Caco-2 (cell line): ENCODE results near the gene SNX30. TPM values are rescaled to one million over a fixed set of nuclear protein-coding genes. Genes with fewer than 3 reads are reported as not detected.

Experiments used
- BruUV-seq: library from RNA; stranded (reverse); fragments of 400-500 nt; replicated peaks from 2 replicates; lab custom pipeline; 2021; lab: Mats Ljungman, UMichigan
- CTCF ChIA-PET: fragments of 300-600 bp; sonication (Branson Sonifier 250); formaldehyde crosslinking; loops from one replicate; lab custom pipeline; 2022; ENCODE audit warnings: antibody characterized with exemption; lab: Charles Lee
- POLR2A ChIA-PET: fragments of 300-600 bp; sonication (Branson Sonifier 250); formaldehyde crosslinking; loops from one replicate; lab custom pipeline; 2022; ENCODE audit warnings: antibody characterized with exemption; lab: Charles Lee
- DNase-seq, 2 experiments: peaks; one replicate each; pipeline versions ENCODE4 v3.0.0 to v3.0.0-alpha.2; 2020 to 2022
- H3K27me3 ChIP-seq: replicated peaks from 2 replicates; pipeline ENCODE4 v1.6.0; 2011; ENCODE audit warnings: low read length; ENCODE audit not compliant: control insufficient read depth, insufficient read depth
- H3K36me3 ChIP-seq: 2 replicates; pipeline ENCODE4 v1.5.1; 2011; ENCODE audit warnings: low read length; ENCODE audit not compliant: control insufficient read depth, insufficient read depth
- H3K4me1 ChIP-seq: fragments of 250-450 bp; sonication (Bioruptor Pico); 2 replicates; pipeline ENCODE4 v1.5.1; 2020; ENCODE audit warnings: mild to moderate bottlenecking
- H3K4me3 ChIP-seq: 2 replicates; pipeline ENCODE4 v1.5.1; 2011; ENCODE audit warnings: low read depth, mild to moderate bottlenecking, control low read depth, low read length
- H3K9me3 ChIP-seq: fragments of 250-450 bp; sonication (Bioruptor Pico); 2 replicates; pipeline ENCODE4 v1.5.1; 2020; ENCODE audit warnings: mild to moderate bottlenecking, moderate library complexity
- H3K27ac Mint-ChIP-seq: one replicate; pipeline ENCODE4 v1.8.0; 2022; ENCODE audit warnings: mixed read lengths; ENCODE audit not compliant: unreplicated experiment
- H3K27me3 Mint-ChIP-seq: one replicate; pipeline ENCODE4 v1.8.0; 2022; ENCODE audit warnings: mixed read lengths; ENCODE audit not compliant: insufficient read depth, unreplicated experiment
- H3K36me3 Mint-ChIP-seq: one replicate; pipeline ENCODE4 v1.8.0; 2022; ENCODE audit warnings: mild to moderate bottlenecking, mixed read lengths; ENCODE audit not compliant: insufficient read depth, unreplicated experiment
- H3K4me1 Mint-ChIP-seq: one replicate; pipeline ENCODE4 v1.8.0; 2022; ENCODE audit warnings: low read depth, mixed read lengths; ENCODE audit not compliant: unreplicated experiment
- H3K4me3 Mint-ChIP-seq: one replicate; pipeline ENCODE4 v1.8.0; 2022; ENCODE audit warnings: mild to moderate bottlenecking, moderate library complexity, mixed read lengths; ENCODE audit not compliant: unreplicated experiment
- H3K9me3 Mint-ChIP-seq: one replicate; pipeline ENCODE4 v1.8.0; 2022; ENCODE audit warnings: mixed read lengths; ENCODE audit not compliant: unreplicated experiment
- intact Hi-C: fragments of 100-400 bp; cut with micrococcal nuclease; formaldehyde crosslinking; loops from one replicate; pipeline ENCODE4 v1.10.0; 2022; ENCODE audit not compliant: unreplicated experiment
- total RNA-seq: library from RNA; stranded (reverse); gene quantifications from 2 replicates; pipeline ENCODE4 v1.2.3, GENCODE V29; 2022
- TF ChIP-seq, protein P1 (sequence below), 2 experiments: fragments of 200-600 bp in 1 of 2; IDR thresholded peaks; 1 replicate in 1 of 2; 2 replicates in 1 of 2; pipeline versions ENCODE4 v1.5.1 to v1.8.0; 2011 to 2022; ENCODE audit warnings: antibody characterized with exemption in 1 of 2, control low read depth in 1 of 2, inconsistent platforms in 1 of 2, low read depth in 1 of 2, low read length in 1 of 2, mild to moderate bottlenecking in 1 of 2, moderate library complexity in 1 of 2; ENCODE audit not compliant: insufficient read depth in 1 of 2, severe bottlenecking in 1 of 2, unreplicated experiment in 1 of 2

Gene SNX30
- total RNA-seq, 1 experiment from 2014 or later = 21.8 TPM

- Mint-ChIP-seq H3K27me3 (no peaks in the 10 kb centered on the region), H3K9me3 (no peaks in the 10 kb centered on the region), H3K4me3 (no peak overlapping the region), H3K36me3 (peaks cover 7% of the 10 kb centered on the region), H3K4me1 (peaks cover 6% of the 10 kb centered on the region), H3K27ac (no peak overlapping the region)
- no peaks in the 10 kb centered on the region for H3K27me3 ChIP-seq
- peaks cover 3% of the 10 kb centered on the region; the same call in 1 of the 2 replicates for H3K4me1 ChIP-seq
- TF ChIP-seq, protein P1, sequence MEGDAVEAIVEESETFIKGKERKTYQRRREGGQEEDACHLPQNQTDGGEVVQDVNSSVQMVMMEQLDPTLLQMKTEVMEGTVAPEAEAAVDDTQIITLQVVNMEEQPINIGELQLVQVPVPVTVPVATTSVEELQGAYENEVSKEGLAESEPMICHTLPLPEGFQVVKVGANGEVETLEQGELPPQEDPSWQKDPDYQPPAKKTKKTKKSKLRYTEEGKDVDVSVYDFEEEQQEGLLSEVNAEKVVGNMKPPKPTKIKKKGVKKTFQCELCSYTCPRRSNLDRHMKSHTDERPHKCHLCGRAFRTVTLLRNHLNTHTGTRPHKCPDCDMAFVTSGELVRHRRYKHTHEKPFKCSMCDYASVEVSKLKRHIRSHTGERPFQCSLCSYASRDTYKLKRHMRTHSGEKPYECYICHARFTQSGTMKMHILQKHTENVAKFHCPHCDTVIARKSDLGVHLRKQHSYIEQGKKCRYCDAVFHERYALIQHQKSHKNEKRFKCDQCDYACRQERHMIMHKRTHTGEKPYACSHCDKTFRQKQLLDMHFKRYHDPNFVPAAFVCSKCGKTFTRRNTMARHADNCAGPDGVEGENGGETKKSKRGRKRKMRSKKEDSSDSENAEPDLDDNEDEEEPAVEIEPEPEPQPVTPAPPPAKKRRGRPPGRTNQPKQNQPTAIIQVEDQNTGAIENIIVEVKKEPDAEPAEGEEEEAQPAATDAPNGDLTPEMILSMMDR (IDR thresholded peaks at IDR 0.05; ENCODE audit: insufficient read depth in 1 of 2, low read depth in 1 of 2, low read length in 1 of 2, severe bottlenecking in 1 of 2, unreplicated experiment in 1 of 2) = no peak
- H3K9me3 ChIP-seq = no peaks in the 10 kb centered on the region
- no TSS peak for BruUV-seq
- no peak overlapping the region for H3K4me3 ChIP-seq
- H3K36me3 ChIP-seq = no peaks in the 10 kb centered on the region
- ChIA-PET CTCF (no interaction called here), POLR2A (no interaction called here)
- intact Hi-C loops = no loop called here
- no peak for DNase-seq
Measured at GRCh38 chr9:112881331-112881730, 130.8 kb downstream of the SNX30 start.

DNA sequence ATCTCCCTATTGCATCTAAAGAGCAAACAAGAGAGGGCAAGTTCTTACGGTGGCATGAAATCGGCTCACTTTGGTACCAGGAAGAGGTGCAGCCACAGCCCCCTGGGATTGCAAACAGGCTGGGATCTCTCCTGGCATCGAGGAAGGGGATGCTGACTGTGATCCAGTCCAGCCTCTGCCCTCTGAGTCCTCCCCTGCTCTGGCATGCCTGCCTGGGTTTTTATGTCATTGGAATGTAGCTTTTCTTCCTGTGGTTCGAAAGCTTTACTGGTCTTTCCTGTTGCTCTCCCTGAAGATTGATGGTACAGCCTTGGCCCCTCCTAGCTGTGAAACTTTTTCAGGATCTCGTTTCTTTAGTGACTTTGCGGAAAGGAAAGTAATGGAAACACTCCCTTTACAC is 133.5 kb downstream of the SNX30 start:
- intact Hi-C loops = no loop called here
- peaks cover 4% of the 10 kb centered on the region for H3K36me3 Mint-ChIP-seq
- H3K4me3 Mint-ChIP-seq = no peak overlapping the region
- peak in 1 of 2 experiments; percentile 22 for DNase-seq
- no peaks in the 10 kb centered on the region for H3K27me3 ChIP-seq
- ChIA-PET CTCF (no interaction called here), POLR2A (interaction anchor here (0.6 kb wide), 1 partner anchor 1263 kb away, joined by 5 read pairs; no protein-coding TSS in a partner anchor)
- H3K4me1 Mint-ChIP-seq = peaks cover 6% of the 10 kb centered on the region
- no peaks in the 10 kb centered on the region for H3K36me3 ChIP-seq
- no peaks in the 10 kb centered on the region for H3K9me3 Mint-ChIP-seq
- peaks cover 3% of the 10 kb centered on the region; the same call in 1 of the 2 replicates for H3K4me1 ChIP-seq
- no TSS peak for BruUV-seq
- no peak overlapping the region for H3K4me3 ChIP-seq
- H3K27me3 Mint-ChIP-seq = no peaks in the 10 kb centered on the region
- TF ChIP-seq, protein P1 (IDR thresholded peaks at IDR 0.05; ENCODE audit: insufficient read depth in 1 of 2, low read depth in 1 of 2, low read length in 1 of 2, severe bottlenecking in 1 of 2, unreplicated experiment in 1 of 2) = no peak
- no peaks in the 10 kb centered on the region for H3K9me3 ChIP-seq
- no peak overlapping the region for H3K27ac Mint-ChIP-seq

DNA sequence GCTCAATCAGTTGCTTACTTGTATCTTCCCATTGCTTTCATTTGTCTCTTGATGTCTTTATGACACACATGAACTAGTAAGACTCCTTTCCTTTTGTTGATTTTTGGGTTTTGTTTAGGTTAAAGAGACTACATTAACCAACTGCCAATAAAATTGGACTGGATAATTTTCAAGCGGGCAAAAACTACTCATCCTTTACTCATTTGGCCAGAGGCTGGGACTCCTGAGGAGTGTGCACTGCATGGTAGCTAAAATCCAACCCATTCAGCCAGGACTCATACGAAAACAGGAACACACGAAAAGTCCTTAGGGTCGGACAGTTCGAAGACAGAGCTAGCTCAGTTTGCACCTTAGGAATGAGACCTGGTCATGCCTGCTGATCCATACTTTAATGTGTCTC is 134.2 kb downstream of the SNX30 start:
- H3K27ac Mint-ChIP-seq = no peak overlapping the region
- CTCF ChIA-PET = no interaction called here

More for the DNA sequence above, 134.2 kb downstream of the SNX30 start:
- POLR2A ChIA-PET = no interaction called here
- DNase-seq = no peak
- Histone ChIP-seq H3K4me3 (no peak overlapping the region), H3K4me1 (peaks cover 3% of the 10 kb centered on the region; the same call in 1 of the 2 replicates), H3K36me3 (no peaks in the 10 kb centered on the region), H3K9me3 (no peaks in the 10 kb centered on the region), H3K27me3 (no peaks in the 10 kb centered on the region)
- Mint-ChIP-seq H3K4me1 (peaks cover 6% of the 10 kb centered on the region), H3K36me3 (peaks cover 4% of the 10 kb centered on the region), H3K9me3 (no peaks in the 10 kb centered on the region), H3K4me3 (no peak overlapping the region), H3K27me3 (no peaks in the 10 kb centered on the region)
- TF ChIP-seq, protein P1 (IDR thresholded peaks at IDR 0.05; ENCODE audit: insufficient read depth in 1 of 2, low read depth in 1 of 2, low read length in 1 of 2, severe bottlenecking in 1 of 2, unreplicated experiment in 1 of 2) = no peak
- BruUV-seq = no TSS peak
- intact Hi-C loops = no loop called here
